CD14-positive monocyte (primary cell): ENCODE data around the gene MAD1L1. TPM values are rescaled to one million over a fixed set of nuclear protein-coding genes. Genes with fewer than 3 reads are reported as not detected.

Source experiments
- DNase-seq, 3 donors: peaks; one replicate each; pipeline ENCODE4 v3.0.0-alpha.2; 2011 to 2022
- H2AFZ ChIP-seq: 2 replicates; pipeline ENCODE4 v1.6.0; 2012; ENCODE audit warnings: mild to moderate bottlenecking, low read depth, low read length, inconsistent platforms; ENCODE audit not compliant: insufficient read depth, poor library complexity, severe bottlenecking
- H3K27ac ChIP-seq, 2 donors: 1 replicate in 1 of 2; 2 replicates in 1 of 2; pipeline ENCODE4 v1.5.1; 2012 to 2013; ENCODE audit warnings: low read length in 2 of 2, control low read depth in 1 of 2, inconsistent platforms in 1 of 2, low read depth in 1 of 2, mild to moderate bottlenecking in 1 of 2
- H3K27me3 ChIP-seq, 2 donors: one replicate each; pipeline versions ENCODE4 v1.6.0 to v1.6.1; 2011 to 2013; ENCODE audit warnings: low read length in 2 of 2; ENCODE audit not compliant: control insufficient read depth in 2 of 2, insufficient read depth in 2 of 2
- H3K36me3 ChIP-seq, 2 donors: replicated peaks in 1 of 2; 1 replicate in 1 of 2; 2 replicates in 1 of 2; pipeline versions ENCODE4 v1.5.1 to v1.6.1; 2012 to 2013; ENCODE audit warnings: low read length in 2 of 2, control low read depth in 1 of 2, inconsistent platforms in 1 of 2, mild to moderate bottlenecking in 1 of 2; ENCODE audit not compliant: insufficient read depth in 2 of 2, control insufficient read depth in 1 of 2
- H3K4me1 ChIP-seq, 2 donors: 1 replicate in 1 of 2; 2 replicates in 1 of 2; pipeline versions ENCODE4 v1.5.1 to v1.6.1; 2012 to 2013; ENCODE audit warnings: low read length in 2 of 2, control low read depth in 1 of 2, inconsistent platforms in 1 of 2, mild to moderate bottlenecking in 1 of 2, moderate library complexity in 1 of 2; ENCODE audit not compliant: insufficient read depth in 2 of 2, control insufficient read depth in 1 of 2
- H3K4me2 ChIP-seq: replicated peaks from 2 replicates; pipeline ENCODE3; 2012; ENCODE audit warnings: low read length, moderate library complexity, mild to moderate bottlenecking; ENCODE audit not compliant: poor library complexity, severe bottlenecking; ENCODE audit errors: extremely low read depth
- H3K4me3 ChIP-seq, 3 experiments: fragments of 200-600 bp in 1 of 3; sonication (generic) in 1 of 3; replicated peaks in 1 of 3; 1 replicate in 2 of 3; 2 replicates in 1 of 3; pipeline ENCODE4 v1.5.1; 2011 to 2013; ENCODE audit warnings: low read length in 3 of 3, mild to moderate bottlenecking in 3 of 3, control low read depth in 2 of 3, low read depth in 2 of 3, inconsistent platforms in 1 of 3, moderate library complexity in 1 of 3
- H3K79me2 ChIP-seq: 2 replicates; pipeline ENCODE4 v1.6.0; 2012; ENCODE audit warnings: mild to moderate bottlenecking, control low read depth, inconsistent platforms, low read length, moderate library complexity; ENCODE audit not compliant: insufficient read depth
- H3K9ac ChIP-seq: 2 replicates; pipeline ENCODE4 v1.6.0; 2017; ENCODE audit warnings: low read length, mild to moderate bottlenecking; ENCODE audit not compliant: insufficient read depth, poor library complexity, severe bottlenecking
- H3K9me3 ChIP-seq, 2 donors: replicated peaks in 1 of 2; 1 replicate in 1 of 2; 2 replicates in 1 of 2; pipeline versions ENCODE4 v1.5.1 to v1.6.1; 2012 to 2013; ENCODE audit warnings: low read length in 2 of 2, control low read depth in 1 of 2; ENCODE audit not compliant: control insufficient read depth in 1 of 2, insufficient read depth in 1 of 2
- H4K20me1 ChIP-seq: 2 replicates; pipeline ENCODE4 v1.6.0; 2012; ENCODE audit warnings: mild to moderate bottlenecking, low read length, control low read depth, moderate library complexity; ENCODE audit not compliant: insufficient read depth
- H3K27ac Mint-ChIP-seq, 7 donors: one replicate each; pipeline ENCODE4 v1.8.0; 2020; ENCODE audit warnings: mild to moderate bottlenecking in 7 of 7, mixed read lengths in 7 of 7, moderate library complexity in 6 of 7, inconsistent platforms in 2 of 7
- H3K27me3 Mint-ChIP-seq, 3 donors: one replicate each; pipeline ENCODE4 v1.8.0; 2021 to 2022; ENCODE audit warnings: low read depth in 3 of 3, mild to moderate bottlenecking in 3 of 3, mixed read lengths in 3 of 3, moderate library complexity in 3 of 3, inconsistent platforms in 1 of 3
- H3K36me3 Mint-ChIP-seq, 2 donors: one replicate each; pipeline ENCODE4 v1.8.0; 2020; ENCODE audit warnings: mixed read lengths in 2 of 2, inconsistent platforms in 1 of 2, mild to moderate bottlenecking in 1 of 2
- H3K4me1 Mint-ChIP-seq: one replicate; pipeline ENCODE4 v1.8.0; 2020; ENCODE audit warnings: mild to moderate bottlenecking, mixed read lengths
- H3K4me3 Mint-ChIP-seq, 2 donors: one replicate each; pipeline ENCODE4 v1.8.0; 2020; ENCODE audit warnings: mild to moderate bottlenecking in 2 of 2, mixed read lengths in 2 of 2, moderate library complexity in 1 of 2
- H3K9me3 Mint-ChIP-seq, 7 donors: one replicate each; pipeline ENCODE4 v1.8.0; 2020 to 2022; ENCODE audit warnings: mixed read lengths in 7 of 7, mild to moderate bottlenecking in 6 of 7, moderate library complexity in 6 of 7, inconsistent platforms in 2 of 7
- WGBS: methylation state at CpG from one replicate; pipeline ENCODE4 v1.1.5; 2013; ENCODE audit warnings: missing lambda C conversion rate; ENCODE audit not compliant: insufficient coverage; 5-methylcytosine and 5-hydroxymethylcytosine counted together
- intact Hi-C, 2 donors: fragments of 100-400 bp; cut with micrococcal nuclease; formaldehyde crosslinking; loops; one replicate each; pipeline versions ENCODE4 v1.15.0 to v1.15.1; 2023
- polyA plus RNA-seq, 3 donors: library from polyadenylated mRNA; depleted of rRNA in 1 of 3; unstranded in 2 of 3; stranded (reverse) in 1 of 3; fragments of 300-500 nt in 2 of 3; fragments of >200 nt in 1 of 3; fragmentation: Illumina TruSeq in 2 of 3; gene quantifications; 1 replicate in 2 of 3; 2 replicates in 1 of 3; pipeline ENCODE4 v1.2.3, GENCODE V29; 2012 to 2021
- TF ChIP-seq, protein P1 (sequence below): fragments of 200-600 bp; IDR thresholded peaks from one replicate; pipeline ENCODE4 v1.8.0; 2022; ENCODE audit warnings: antibody characterized with exemption, mild to moderate bottlenecking

MAD1L1 gene
- polyA plus RNA-seq, 3 donors, result 22.0 to 39.4 (median 33.2) TPM

DNA sequence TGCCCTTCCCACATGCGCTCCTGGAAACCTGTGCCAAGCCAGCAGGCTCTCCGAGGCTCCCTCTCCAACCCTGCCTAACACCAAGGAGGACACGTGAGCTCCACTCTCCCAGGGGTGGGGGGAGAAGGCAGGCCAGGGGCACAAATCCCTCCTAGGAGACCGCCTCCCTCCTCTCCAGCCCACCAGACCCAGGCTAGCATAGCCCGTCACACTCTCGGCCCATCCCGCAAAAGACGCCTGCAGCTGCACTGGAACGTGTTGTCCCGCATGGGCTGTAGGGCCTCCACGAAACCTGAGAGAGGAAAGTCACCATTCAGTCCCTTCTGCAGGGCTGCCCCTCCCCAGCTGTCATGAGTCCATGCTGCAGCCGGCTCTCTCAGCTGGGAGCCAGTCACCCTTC lies 126.3 kb downstream of the MAD1L1 start:
- Mint-ChIP-seq H3K9me3 (peaks cover 0 to 5% (median 0%) of the 10 kb centered on the region in 7 donors), H3K4me3 (no peak overlapping the region), H3K4me1 (peaks cover 46% of the 10 kb centered on the region), H3K36me3 (peaks cover 39 to 40% of the 10 kb centered on the region in 2 donors), H3K27ac (no peak overlapping the region), H3K27me3 (peaks cover 0 to 2% (median 1%) of the 10 kb centered on the region in 3 donors)
- 95% methylated on average over 9 of the region's 12 CpGs for WGBS
- no peak overlapping the region for H3K9ac ChIP-seq
- no peaks in the 10 kb centered on the region for H3K36me3 ChIP-seq
- no peak overlapping the region for H3K4me3 ChIP-seq
- TF ChIP-seq, protein P1, sequence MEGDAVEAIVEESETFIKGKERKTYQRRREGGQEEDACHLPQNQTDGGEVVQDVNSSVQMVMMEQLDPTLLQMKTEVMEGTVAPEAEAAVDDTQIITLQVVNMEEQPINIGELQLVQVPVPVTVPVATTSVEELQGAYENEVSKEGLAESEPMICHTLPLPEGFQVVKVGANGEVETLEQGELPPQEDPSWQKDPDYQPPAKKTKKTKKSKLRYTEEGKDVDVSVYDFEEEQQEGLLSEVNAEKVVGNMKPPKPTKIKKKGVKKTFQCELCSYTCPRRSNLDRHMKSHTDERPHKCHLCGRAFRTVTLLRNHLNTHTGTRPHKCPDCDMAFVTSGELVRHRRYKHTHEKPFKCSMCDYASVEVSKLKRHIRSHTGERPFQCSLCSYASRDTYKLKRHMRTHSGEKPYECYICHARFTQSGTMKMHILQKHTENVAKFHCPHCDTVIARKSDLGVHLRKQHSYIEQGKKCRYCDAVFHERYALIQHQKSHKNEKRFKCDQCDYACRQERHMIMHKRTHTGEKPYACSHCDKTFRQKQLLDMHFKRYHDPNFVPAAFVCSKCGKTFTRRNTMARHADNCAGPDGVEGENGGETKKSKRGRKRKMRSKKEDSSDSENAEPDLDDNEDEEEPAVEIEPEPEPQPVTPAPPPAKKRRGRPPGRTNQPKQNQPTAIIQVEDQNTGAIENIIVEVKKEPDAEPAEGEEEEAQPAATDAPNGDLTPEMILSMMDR, result no peak
- H4K20me1 ChIP-seq, result peaks cover 3% of the 10 kb centered on the region
- H3K4me2 ChIP-seq, result no peak overlapping the region
- no peaks in the 10 kb centered on the region for H3K9me3 ChIP-seq
- intact Hi-C loops, result no loop called here
- H3K27me3 ChIP-seq, result no peaks in the 10 kb centered on the region
- H3K79me2 ChIP-seq, result no peaks in the 10 kb centered on the region
- peaks cover 15 to 32% of the 10 kb centered on the region in 2 donors for H3K4me1 ChIP-seq
- DNase-seq, result no peak
- H3K27ac ChIP-seq, result no peak overlapping the region
- H2AFZ ChIP-seq, result no peak overlapping the region

DNA sequence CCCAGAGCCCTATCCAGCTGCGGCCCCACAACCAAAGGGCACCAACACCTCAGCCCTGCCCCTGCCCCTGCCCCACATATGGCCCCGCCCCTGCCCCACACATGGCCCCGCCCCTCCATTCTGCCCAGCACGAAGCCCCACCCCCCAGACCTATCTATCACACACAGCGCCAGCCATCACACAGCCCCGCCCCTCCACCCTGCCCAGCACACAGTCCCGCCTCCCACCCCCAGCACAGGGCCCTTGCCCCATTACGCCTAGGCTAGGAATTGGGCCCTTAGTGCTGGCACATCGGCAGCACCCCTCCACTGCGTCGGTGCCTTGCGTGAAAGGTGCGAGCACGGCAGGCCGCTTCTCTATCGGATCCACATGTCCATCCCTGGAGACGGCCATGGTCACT lies 126.8 kb downstream of the MAD1L1 start:
- Mint-ChIP-seq H3K27me3 (peaks cover 0 to 2% (median 1%) of the 10 kb centered on the region in 3 donors), H3K4me1 (peaks cover 41% of the 10 kb centered on the region), H3K36me3 (peaks cover 39% of the 10 kb centered on the region in 2 donors), H3K27ac (peak overlapping the region in 3 of 7 donors; percentile 6 to 31 (median 22)), H3K4me3 (no peak overlapping the region), H3K9me3 (peaks cover 0 to 5% (median 0%) of the 10 kb centered on the region in 7 donors)
- intact Hi-C loops, result no loop called here
- Histone ChIP-seq H4K20me1 (peaks cover 2% of the 10 kb centered on the region), H3K4me3 (no peak overlapping the region), H3K9ac (no peak overlapping the region), H3K4me1 (peaks cover 15 to 30% of the 10 kb centered on the region in 2 donors), H3K79me2 (no peaks in the 10 kb centered on the region), H2AFZ (no peak overlapping the region), H3K4me2 (no peak overlapping the region), H3K9me3 (no peaks in the 10 kb centered on the region), H3K27me3 (no peaks in the 10 kb centered on the region), H3K36me3 (no peaks in the 10 kb centered on the region), H3K27ac (no peak overlapping the region)
- DNase-seq, result no peak
- TF ChIP-seq, protein P1, result no peak
- WGBS, result 94% methylated on average over 14 of the region's 17 CpGs
